Prostate gland (tissue), 2 donors: ENCODE results near the gene ZC3HAV1. TPM values are rescaled to one million over a fixed set of nuclear protein-coding genes. Genes with fewer than 3 reads are reported as not detected.

Experiments
- DNase-seq: peaks from one replicate; pipeline ENCODE4 v3.0.0-alpha.2; 2019; ENCODE audit warnings: low spot score
- H3K27ac ChIP-seq, 2 donors: fragments of 200-600 bp; sonication (generic); 2 replicates each; pipeline ENCODE4 v1.5.1; 2017 to 2019
- H3K27me3 ChIP-seq: fragments of 200-600 bp; sonication (generic); replicated peaks from 2 replicates; pipeline ENCODE4 v1.5.1; 2019; ENCODE audit not compliant: insufficient read depth
- H3K36me3 ChIP-seq, 2 donors: fragments of 200-600 bp; sonication (generic); 1 replicate in 1 of 2; 2 replicates in 1 of 2; pipeline versions ENCODE4 v1.5.1 to v1.8.1; 2017 to 2019
- H3K4me1 ChIP-seq: fragments of 200-600 bp; sonication (generic); replicated peaks from 2 replicates; pipeline ENCODE4 v1.5.1; 2019
- H3K4me3 ChIP-seq, 2 donors: fragments of 200-600 bp; sonication (generic); 2 replicates each; pipeline ENCODE4 v1.5.1; 2017 to 2019
- H3K9me3 ChIP-seq: fragments of 200-600 bp; sonication (generic); 2 replicates; pipeline ENCODE4 v1.5.1; 2017
- CTCF ChIP-seq, 4 experiments: fragments of 200-600 bp in 2 of 4; fragments of 450-650 bp in 2 of 4; sonication (generic) in 2 of 4; IDR thresholded peaks; 1 replicate in 3 of 4; 2 replicates in 1 of 4; pipeline ENCODE4 v1.5.1; 2016 to 2019; ENCODE audit warnings: antibody characterized with exemption in 4 of 4, mild to moderate bottlenecking in 2 of 4, moderate library complexity in 2 of 4
- POLR2A ChIP-seq: fragments of 450-650 bp; IDR thresholded peaks from one replicate; pipeline ENCODE4 v1.6.1; 2016; ENCODE audit warnings: antibody characterized with exemption, mild to moderate bottlenecking
- POLR2AphosphoS5 ChIP-seq: sonication (generic); formaldehyde crosslinking; IDR thresholded peaks from one replicate; pipeline ENCODE4 v1.6.1; 2017; ENCODE audit warnings: antibody characterized with exemption
- WGBS: methylation state at CpG from one replicate; pipeline ENCODE4 v1.1.5; 2018; 5-methylcytosine and 5-hydroxymethylcytosine counted together
- intact Hi-C: fragments of 100-400 bp; cut with DNase I; formaldehyde crosslinking; loops from one replicate; pipeline ENCODE4 v1.14.2; 2022
- total RNA-seq, 2 donors: library from RNA; depleted of rRNA; stranded (reverse); fragments of >200 nt; gene quantifications; one replicate each; pipeline ENCODE4 v1.1.0, GENCODE V29; 2016

The ZC3HAV1 gene
- total RNA-seq, 2 donors from 2014 or later: 41.2 to 47.9 TPM

- H3K4me1 ChIP-seq: peaks cover 10% of the 10 kb centered on the region
- H3K27ac ChIP-seq: no peak overlapping the region
- H3K9me3 ChIP-seq: no peaks in the 10 kb centered on the region
- WGBS: 47% methylated on average over 3 of the region's 3 CpGs
- DNase-seq: no peak
- H3K36me3 ChIP-seq: no peaks in the 10 kb centered on the region
- TF ChIP-seq POLR2A: no peak
- no peak for TF ChIP-seq POLR2AphosphoS5
- TF ChIP-seq CTCF (IDR thresholded peaks at IDR 0.05): no peak
- H3K27me3 ChIP-seq: no peaks in the 10 kb centered on the region
- intact Hi-C loops: no loop called here
- H3K4me3 ChIP-seq: no peak overlapping the region
Measured at GRCh38 chr7:139036901-139037300, 72.6 kb downstream of the ZC3HAV1 start.

- DNase-seq: peak; percentile 36
- peak within 1 kb of the TSS; percentile 52 to 75 for H3K4me3 ChIP-seq
- whole genome bisulfite sequencing: under 1% methylated on average over 74 of the region's 82 CpGs
- TF ChIP-seq POLR2AphosphoS5: no peak
- no peak for TF ChIP-seq CTCF (IDR thresholded peaks at IDR 0.05)
- peak; percentile 65 for TF ChIP-seq POLR2A
- no peaks in the 10 kb centered on the region for H3K27me3 ChIP-seq
- no peaks in the 10 kb centered on the region for H3K36me3 ChIP-seq
- intact Hi-C loops: no loop called here
- peak within 1 kb of the TSS; percentile 71 to 76 for H3K27ac ChIP-seq
- H3K9me3 ChIP-seq: no peaks in the 10 kb centered on the region
- H3K4me1 ChIP-seq: peaks cover 10% of the 10 kb centered on the region
Measured at GRCh38 chr7:139035586-139036353, 73.8 kb downstream of the ZC3HAV1 start, which contains the start of gene ZC3HAV1L. Gene ZC3HAV1L, minus strand, starts transcription at chr7:139036042. Its CDS starts 25 bp downstream, at chr7:139036017.

- peak overlapping the region; percentile 52 to 75 for H3K4me3 ChIP-seq
- TF ChIP-seq POLR2AphosphoS5 (no peak), POLR2A (no peak), CTCF (IDR thresholded peaks at IDR 0.05) (no peak)
- H3K4me1 ChIP-seq: peaks cover 10% of the 10 kb centered on the region
- intact Hi-C loops: no loop called here
- H3K27ac ChIP-seq: peak overlapping the region; percentile 71 to 76
- no peaks in the 10 kb centered on the region for H3K27me3 ChIP-seq
- peak; percentile 9 for DNase-seq
- H3K9me3 ChIP-seq: no peaks in the 10 kb centered on the region
- no peaks in the 10 kb centered on the region for H3K36me3 ChIP-seq
- 6% methylated on average over 46 of the region's 47 CpGs for WGBS
Measured at GRCh38 chr7:139034855-139035585, 74.5 kb downstream of the ZC3HAV1 start.

GRCh38 chr7:139034336-139034735 is 75.2 kb downstream of the ZC3HAV1 start:
- no peak for DNase-seq
- H3K4me1 ChIP-seq: peaks cover 10% of the 10 kb centered on the region
- TF ChIP-seq POLR2AphosphoS5 (no peak), CTCF (IDR thresholded peaks at IDR 0.05) (no peak), POLR2A (no peak)
- no peaks in the 10 kb centered on the region for H3K27me3 ChIP-seq
- WGBS: 78% methylated on average over 5 of the region's 5 CpGs
- H3K27ac ChIP-seq: peak overlapping the region; percentile 45 to 76
- intact Hi-C loops: no loop called here
- H3K9me3 ChIP-seq: no peaks in the 10 kb centered on the region
- H3K36me3 ChIP-seq: no peaks in the 10 kb centered on the region
- H3K4me3 ChIP-seq: no peak overlapping the region
